ENCODE measurements around the gene LTBP1.
"Not testable (repeated sequence)": the region's sequence is repeated elsewhere in the genome, so short reads cannot be mapped to it uniquely, and the experiment has no call there.

The LTBP1 gene

DNA sequence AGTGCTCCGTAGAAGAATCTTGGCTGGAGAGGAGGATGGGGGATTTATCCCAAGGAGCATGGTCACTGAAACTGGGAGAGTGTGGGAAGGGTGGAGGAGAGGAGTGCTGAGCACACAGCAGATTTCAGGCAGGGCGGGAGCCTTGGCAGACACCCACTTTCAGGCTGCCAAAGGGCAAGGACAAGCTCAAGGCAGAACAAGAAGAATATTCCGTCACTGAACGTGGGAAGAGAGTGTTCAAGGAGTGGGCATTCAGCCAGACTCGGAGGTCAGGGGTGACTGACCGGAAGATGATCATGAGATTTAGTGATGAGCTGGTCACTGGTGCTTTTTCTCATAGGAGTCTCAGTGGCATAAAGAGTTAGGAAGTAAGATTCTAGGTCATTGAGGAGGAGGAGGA is 393.5 kb downstream of the LTBP1 start:
- no peak for DNase-seq (ENCODE audit: low read depth, low spot score)

- DNase-seq (ENCODE audit: low read depth, low spot score): no peak
These were observed 395.4 kb downstream of the LTBP1 start for GRCh38 chr2:33342171-33342570.

- DNase-seq (ENCODE audit: low read depth, low spot score): no peak
These were observed 396.0 kb downstream of the LTBP1 start for GRCh38 chr2:33342705-33343104.

DNA sequence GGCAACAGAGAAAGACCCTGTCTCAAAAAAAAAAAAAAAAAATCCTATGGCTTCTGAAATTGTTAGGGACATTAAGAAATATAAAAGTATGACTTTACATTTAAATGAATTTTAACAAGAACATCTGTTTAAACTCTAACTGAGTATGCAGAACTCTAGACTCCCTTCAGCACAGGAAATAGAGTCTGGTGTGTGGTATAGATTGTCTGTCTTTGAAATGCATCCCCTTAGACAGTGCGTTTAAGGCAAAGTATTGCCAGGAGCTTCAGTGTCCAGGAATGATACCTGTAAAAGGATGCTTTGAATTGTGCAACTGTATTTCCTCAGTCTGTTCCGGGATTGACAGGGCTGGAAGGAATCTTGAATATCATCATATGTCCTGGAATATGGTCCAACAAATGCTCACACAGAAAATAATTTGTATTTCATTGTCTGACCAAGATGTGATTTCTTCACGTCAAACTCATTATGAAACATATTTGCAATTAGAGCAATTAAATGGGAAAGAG is 396.7 kb downstream of the LTBP1 start:
- DNase-seq (ENCODE audit: low read depth, low spot score): no peak

DNA sequence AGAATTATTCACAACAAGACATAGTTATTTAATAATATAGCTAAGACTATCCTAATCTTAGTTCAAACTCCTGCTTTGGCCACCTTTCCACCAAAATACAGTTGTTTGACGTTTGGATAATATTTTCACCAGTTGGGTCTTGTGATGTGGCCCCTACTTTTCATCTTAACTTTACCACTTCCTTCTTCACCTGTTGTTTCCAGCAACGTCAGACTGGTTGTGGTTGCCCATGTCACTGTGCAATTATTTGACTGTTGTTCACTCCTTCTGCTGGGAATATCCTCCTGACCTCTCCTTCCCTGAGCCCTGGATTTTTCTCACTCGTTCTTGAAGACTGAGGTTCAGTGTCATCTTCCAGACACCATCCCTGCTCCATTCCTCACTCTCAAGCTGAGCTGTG is 397.5 kb downstream of the LTBP1 start:
- no peak for DNase-seq (ENCODE audit: low read depth, low spot score)

DNA sequence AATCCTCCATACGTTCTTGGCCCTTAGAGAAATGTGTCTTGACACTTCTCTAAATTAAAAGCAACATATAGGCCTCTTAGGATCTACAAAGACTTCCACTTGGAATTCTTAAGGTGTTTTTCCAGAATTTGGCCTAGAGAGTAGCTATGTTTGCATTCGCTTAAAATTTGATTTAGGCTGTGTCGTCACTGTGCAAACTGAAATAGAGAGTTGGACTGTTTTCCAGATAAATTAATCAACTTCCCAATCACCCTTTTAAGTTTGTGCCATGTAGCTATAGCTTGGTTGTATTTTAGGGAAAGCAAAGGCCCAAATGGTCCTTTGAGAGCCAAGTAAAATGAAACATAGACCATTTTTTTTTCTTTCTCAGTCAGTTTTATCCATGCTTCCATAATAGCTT is 401.1 kb downstream of the LTBP1 start:
- no peak for DNase-seq (ENCODE audit: low read depth, low spot score)

- DNase-seq (ENCODE audit: low read depth, low spot score): no peak
These were observed 403.9 kb downstream of the LTBP1 start for GRCh38 chr2:33350632-33351031.

- DNase-seq (ENCODE audit: low read depth, low spot score): no peak
These were observed 405.0 kb downstream of the LTBP1 start for GRCh38 chr2:33351781-33352180.

GRCh38 chr2:33354981-33355380 is 408.2 kb downstream of the LTBP1 start:
- DNase-seq (ENCODE audit: low read depth, low spot score): peak; percentile 54

DNA sequence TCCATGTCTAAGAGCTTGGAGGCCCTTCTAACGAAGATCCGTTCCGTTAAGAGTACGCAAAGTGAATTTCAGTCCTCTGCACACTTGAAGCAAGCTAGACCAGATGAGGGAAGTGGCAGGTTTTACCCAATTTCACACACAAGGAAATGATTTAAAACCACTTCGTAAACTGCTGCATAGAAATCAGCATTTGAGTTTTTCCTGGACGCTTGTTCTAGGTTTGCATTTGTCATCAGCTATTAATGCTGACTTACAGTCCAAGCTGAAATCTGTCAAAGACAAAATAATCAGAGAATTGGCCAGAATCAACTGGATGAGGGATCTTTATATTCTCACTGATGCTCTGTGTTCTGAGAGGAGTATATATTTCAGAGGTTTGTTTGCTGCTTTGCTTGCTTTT is 412.1 kb downstream of the LTBP1 start:
- DNase-seq (ENCODE audit: low read depth, low spot score): no peak

GRCh38 chr2:33363325-33364298 is 416.9 kb downstream of the LTBP1 start:
- DNase-seq (ENCODE audit: low read depth, low spot score): no peak

DNA sequence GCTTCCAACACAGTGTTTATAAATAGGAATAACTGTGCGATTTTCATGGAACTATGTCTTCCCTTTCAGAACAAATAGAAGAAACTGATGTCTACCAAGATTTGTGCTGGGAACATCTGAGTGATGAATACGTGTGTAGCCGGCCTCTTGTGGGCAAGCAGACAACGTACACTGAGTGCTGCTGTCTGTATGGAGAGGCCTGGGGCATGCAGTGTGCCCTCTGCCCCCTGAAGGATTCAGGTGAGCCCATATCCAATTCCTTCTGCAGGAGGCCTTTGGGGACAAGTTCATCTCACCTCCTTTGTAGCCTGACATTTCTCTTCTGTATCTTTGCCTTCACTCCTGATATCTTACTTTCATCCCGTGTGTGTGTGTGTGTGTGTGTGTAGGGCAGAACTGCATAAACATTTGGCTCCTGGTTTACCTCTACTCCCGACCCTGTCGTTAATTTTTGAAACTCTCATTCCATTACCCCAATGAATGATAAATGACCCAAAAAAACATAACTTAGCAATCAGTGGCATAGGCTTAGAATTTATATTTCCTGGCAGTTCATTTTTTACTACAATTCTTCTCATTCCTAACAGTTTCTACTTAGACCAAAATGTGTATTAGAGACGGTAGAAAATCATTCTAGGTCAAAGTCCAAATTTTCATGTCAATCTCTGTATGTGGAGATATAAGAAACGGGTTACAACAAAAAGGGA is 418.7 kb downstream of the LTBP1 start:
- DNase-seq (ENCODE audit: low read depth, low spot score): no peak

DNA sequence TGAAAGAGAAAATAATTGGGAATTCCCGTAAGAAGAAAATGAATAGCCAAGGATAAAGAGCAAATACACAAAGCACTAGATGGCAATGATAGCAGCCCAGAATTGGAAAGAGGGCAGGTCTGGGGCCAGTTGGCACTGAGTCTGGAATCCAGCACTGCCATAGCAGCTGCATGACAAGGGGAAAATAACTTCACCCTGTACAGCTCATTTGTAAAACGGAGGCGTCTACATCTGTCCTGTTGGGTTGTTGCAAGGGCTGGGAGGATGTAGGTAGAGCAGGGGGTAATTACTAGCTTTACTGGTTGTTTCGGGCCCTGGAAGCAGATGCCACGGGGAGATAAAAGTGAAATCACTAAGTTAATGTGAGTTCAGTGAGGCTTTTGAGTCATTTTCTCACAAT is 419.7 kb downstream of the LTBP1 start:
- no peak for DNase-seq (ENCODE audit: low read depth, low spot score)

DNA sequence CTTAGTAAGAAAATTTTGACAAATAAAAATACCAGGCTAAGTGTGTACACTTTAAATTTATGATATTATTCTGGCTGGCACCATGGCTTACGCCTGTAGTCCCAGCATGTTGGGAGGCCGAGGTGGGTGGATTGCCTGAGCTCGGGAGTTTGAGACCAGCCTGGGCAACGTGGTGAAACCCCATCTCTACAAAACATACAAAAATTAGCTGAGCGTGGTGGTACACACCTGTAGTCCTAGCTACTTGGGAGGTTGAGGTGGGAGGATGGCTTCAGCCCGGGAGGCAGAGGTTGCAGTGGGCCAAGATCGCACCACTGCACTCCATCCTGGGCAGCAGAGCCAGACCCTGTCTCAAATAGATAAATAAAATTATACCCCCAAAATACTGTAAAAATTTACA is 421.8 kb downstream of the LTBP1 start:
- DNase-seq (ENCODE audit: low read depth, low spot score): not testable (repeated sequence)

GRCh38 chr2:33369191-33369590 is 422.4 kb downstream of the LTBP1 start:
- no peak for DNase-seq (ENCODE audit: low read depth, low spot score)

- DNase-seq (ENCODE audit: low read depth, low spot score): no peak
These were observed 424.0 kb downstream of the LTBP1 start for GRCh38 chr2:33370636-33371265.

DNA sequence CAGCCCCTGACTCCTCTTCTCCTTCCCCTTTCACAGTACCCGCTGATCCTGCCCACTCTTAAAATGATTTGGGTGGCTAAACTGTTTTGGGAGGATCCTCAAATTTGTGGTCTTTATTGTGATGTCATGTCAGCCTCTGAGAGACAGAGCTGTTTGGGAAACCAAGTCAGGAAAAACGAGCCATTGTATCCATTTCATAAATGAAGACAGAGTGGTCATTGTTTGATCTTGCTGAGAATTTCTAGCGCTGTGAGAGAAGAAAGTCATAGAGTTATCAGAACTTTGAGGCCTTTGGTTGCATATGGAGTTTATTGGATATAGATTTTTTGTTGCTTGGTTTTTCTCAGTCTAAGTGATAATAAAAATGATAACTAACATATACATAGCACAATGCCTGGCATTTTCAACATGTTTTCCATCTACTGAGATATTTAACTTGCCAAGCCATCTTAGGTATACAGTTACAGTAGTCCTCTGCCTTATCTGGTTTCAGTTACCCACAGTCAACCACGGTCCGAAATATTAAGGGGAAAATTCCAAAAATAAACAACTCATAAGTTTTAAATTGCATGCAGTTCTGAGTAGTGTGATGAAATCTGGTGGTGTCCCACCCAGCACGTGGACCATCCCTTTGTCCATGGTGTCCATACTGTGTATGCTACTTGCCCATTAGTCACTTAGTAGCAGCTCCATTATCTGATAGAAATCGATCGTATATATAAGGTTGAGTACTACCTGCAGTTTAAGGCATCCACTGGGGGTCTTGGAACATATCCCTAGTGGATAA is 424.7 kb downstream of the LTBP1 start:
- no peak for DNase-seq (ENCODE audit: low read depth, low spot score)

- no peak for DNase-seq (ENCODE audit: low read depth, low spot score)
These were observed 426.3 kb downstream of the LTBP1 start for GRCh38 chr2:33372940-33373553.

- DNase-seq (ENCODE audit: low read depth, low spot score): no peak
These were observed 427.2 kb downstream of the LTBP1 start for GRCh38 chr2:33373986-33374385.

GRCh38 chr2:33375054-33375453 is 428.3 kb downstream of the LTBP1 start:
- no peak for DNase-seq (ENCODE audit: low read depth, low spot score)

- DNase-seq (ENCODE audit: low read depth, low spot score): no peak
These were observed 430.3 kb downstream of the LTBP1 start for GRCh38 chr2:33377048-33377447.
